ENCODE data around the gene RASA3. TPM values are rescaled to one million over a fixed set of nuclear protein-coding genes. Genes with fewer than 3 reads are reported as not detected.

Gene RASA3
- total RNA-seq, 6 experiments from 2014 or later: 3.5 to 7.9 (median 4.6) TPM

DNA sequence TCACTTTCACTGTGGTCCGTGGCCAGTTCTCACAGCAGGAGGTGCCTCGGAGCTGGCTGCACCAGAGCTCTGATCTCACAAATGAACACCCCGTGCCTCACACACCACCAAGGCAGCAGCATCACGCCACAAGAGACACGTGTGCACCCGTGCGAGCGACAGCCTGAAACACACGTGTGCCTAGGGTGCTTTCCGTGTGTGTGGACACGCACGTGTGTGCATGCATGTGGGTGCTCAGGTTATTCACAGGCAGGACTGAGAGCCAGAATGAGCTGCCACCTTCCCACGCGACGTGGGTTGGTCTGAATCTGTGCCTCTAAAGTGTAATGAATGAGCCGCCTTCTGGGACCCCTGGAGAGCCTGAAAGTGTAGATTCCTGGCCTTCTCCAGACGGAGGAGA is 90.9 kb downstream of the RASA3 start:
- Histone ChIP-seq H3K9me3 (no peaks in the 10 kb centered on the region), H3K4me3 (no peak overlapping the region), H3K27me3 (no peaks in the 10 kb centered on the region), H3K36me3 (no peaks in the 10 kb centered on the region), H3K4me1 (no peaks in the 10 kb centered on the region), H3K27ac (no peak overlapping the region)
- 91% methylated on average over 4 of the region's 17 CpGs for WGBS (ENCODE audit: insufficient coverage, low coverage, low lambda C conversion rate, missing lambda C conversion rate)
- ATAC-seq (no peak), DNase-seq (no peak)
- intact Hi-C loops (cut with DNase I): no loop called here
- no peak for TF ChIP-seq POLR2A (IDR thresholded peaks at IDR 0.05)
- TF ChIP-seq, protein P1, sequence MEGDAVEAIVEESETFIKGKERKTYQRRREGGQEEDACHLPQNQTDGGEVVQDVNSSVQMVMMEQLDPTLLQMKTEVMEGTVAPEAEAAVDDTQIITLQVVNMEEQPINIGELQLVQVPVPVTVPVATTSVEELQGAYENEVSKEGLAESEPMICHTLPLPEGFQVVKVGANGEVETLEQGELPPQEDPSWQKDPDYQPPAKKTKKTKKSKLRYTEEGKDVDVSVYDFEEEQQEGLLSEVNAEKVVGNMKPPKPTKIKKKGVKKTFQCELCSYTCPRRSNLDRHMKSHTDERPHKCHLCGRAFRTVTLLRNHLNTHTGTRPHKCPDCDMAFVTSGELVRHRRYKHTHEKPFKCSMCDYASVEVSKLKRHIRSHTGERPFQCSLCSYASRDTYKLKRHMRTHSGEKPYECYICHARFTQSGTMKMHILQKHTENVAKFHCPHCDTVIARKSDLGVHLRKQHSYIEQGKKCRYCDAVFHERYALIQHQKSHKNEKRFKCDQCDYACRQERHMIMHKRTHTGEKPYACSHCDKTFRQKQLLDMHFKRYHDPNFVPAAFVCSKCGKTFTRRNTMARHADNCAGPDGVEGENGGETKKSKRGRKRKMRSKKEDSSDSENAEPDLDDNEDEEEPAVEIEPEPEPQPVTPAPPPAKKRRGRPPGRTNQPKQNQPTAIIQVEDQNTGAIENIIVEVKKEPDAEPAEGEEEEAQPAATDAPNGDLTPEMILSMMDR (IDR thresholded peaks at IDR 0.05): no peak

DNA sequence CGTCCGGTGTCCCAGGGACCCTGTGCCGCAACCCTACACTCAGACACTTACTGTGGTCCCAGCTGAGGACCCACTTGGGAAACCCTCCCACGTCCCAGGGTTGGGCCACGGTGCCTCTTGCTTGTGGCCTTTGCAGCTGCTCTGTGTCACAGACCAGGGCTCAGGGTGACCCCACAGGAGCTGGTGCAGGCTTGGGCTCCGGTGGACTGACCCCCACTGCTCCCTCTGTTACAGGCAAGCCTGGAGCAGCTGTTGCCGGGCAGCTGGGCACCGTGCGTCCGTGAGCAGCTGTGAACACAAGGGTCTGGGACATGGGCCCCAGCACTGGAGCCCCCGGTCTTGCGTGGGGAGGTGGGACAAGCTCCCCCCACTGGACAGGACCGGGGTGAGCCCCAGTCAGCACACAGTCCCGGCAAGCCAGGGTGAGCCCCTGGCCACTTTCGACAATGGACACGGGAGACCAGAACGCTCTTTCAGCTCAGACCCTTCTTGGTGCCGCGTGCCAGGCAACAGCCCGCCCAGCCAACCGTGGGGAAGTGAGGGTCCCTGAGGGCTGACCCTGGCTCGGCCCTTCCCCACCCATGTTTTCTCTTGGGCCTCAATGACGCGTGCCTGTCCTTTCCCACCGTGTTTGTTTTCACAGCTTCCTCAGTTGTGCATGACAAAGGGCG is 92.8 kb downstream of the RASA3 start:
- ATAC-seq: no peak
- intact Hi-C loops (cut with DNase I): no loop called here
- no peaks in the 10 kb centered on the region for H3K4me1 ChIP-seq
- H3K27ac ChIP-seq: no peak overlapping the region
- H3K4me3 ChIP-seq: no peak overlapping the region
- no peaks in the 10 kb centered on the region for H3K27me3 ChIP-seq
- no peaks in the 10 kb centered on the region for H3K36me3 ChIP-seq
- WGBS (ENCODE audit: insufficient coverage, low coverage, low lambda C conversion rate, missing lambda C conversion rate): 72% methylated on average over 7 of the region's 26 CpGs
- no peaks in the 10 kb centered on the region for H3K9me3 ChIP-seq
- DNase-seq: no peak
- no peak for TF ChIP-seq POLR2A (IDR thresholded peaks at IDR 0.05)
- TF ChIP-seq, protein P1 (IDR thresholded peaks at IDR 0.05): no peak

DNA sequence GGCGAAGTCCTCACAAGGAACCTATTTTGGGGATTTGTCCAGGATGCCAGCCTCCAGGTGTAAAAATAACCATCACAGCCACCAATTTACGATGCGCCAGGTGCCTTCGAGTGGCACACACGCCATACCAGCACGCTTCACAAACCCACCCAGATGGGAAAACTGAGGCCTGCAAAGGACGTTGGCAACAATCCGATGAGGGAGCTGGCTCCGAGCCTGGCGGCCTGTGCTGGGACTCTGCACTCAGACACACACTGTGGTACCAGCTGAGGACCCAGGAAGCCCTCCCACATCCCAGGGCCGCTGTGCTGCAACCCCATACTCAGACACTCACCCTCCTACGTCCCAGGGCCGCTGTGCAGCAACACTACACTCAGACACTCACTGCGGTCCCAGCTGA is 93.5 kb downstream of the RASA3 start:
- no peaks in the 10 kb centered on the region for H3K9me3 ChIP-seq
- H3K27me3 ChIP-seq: no peaks in the 10 kb centered on the region
- WGBS (ENCODE audit: insufficient coverage, low coverage, low lambda C conversion rate, missing lambda C conversion rate): 60% methylated on average over 1 of the region's 14 CpGs
- no peaks in the 10 kb centered on the region for H3K36me3 ChIP-seq
- DNase-seq (no peak), ATAC-seq (no peak)
- no peaks in the 10 kb centered on the region for H3K4me1 ChIP-seq
- H3K27ac ChIP-seq: no peak overlapping the region
- no peak overlapping the region for H3K4me3 ChIP-seq
- TF ChIP-seq, protein P1 (IDR thresholded peaks at IDR 0.05): no peak
- TF ChIP-seq POLR2A (IDR thresholded peaks at IDR 0.05): no peak
- intact Hi-C loops (cut with DNase I): no loop called here

DNA sequence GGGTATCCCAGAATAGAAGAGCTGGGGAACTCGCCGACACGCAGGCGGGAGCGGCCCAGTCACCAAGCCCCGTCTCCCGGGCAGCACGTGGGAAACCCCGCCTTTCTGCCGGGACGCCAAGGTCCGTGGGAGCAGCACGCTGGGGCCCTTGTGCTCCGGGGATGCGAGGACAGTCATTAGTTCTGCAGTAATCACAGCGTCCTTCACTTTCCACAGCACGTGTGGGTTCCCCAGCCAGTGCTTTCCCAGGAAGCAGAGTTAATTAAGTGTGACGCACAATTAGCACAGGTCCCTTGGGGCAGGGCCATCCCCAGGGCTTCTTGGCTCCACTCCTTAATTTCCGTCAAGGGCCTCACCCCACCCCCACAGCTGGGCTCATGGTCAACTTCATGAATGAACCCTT is 94.2 kb downstream of the RASA3 start:
- ATAC-seq: no peak

More for the DNA sequence above, 94.2 kb downstream of the RASA3 start:
- H3K4me1 ChIP-seq: no peaks in the 10 kb centered on the region
- H3K4me3 ChIP-seq: no peak overlapping the region
- H3K27me3 ChIP-seq: no peaks in the 10 kb centered on the region
- 38% methylated on average over 1 of the region's 19 CpGs for WGBS (ENCODE audit: insufficient coverage, low coverage, low lambda C conversion rate, missing lambda C conversion rate)
- H3K36me3 ChIP-seq: no peaks in the 10 kb centered on the region
- H3K27ac ChIP-seq: no peak overlapping the region
- no peak for DNase-seq
- TF ChIP-seq POLR2A (IDR thresholded peaks at IDR 0.05): no peak
- TF ChIP-seq, protein P1 (IDR thresholded peaks at IDR 0.05): no peak
- intact Hi-C loops (cut with DNase I): no loop called here
- no peaks in the 10 kb centered on the region for H3K9me3 ChIP-seq

All from right lobe of liver (tissue), 6 donors.